HL-60/S4 treated with retinoic acid at 250 ng/mL for 4 days and 3 days (cell line): ENCODE measurements around the gene RPS10.
"Not testable (repeated sequence)": the region's sequence is repeated elsewhere in the genome, so short reads cannot be mapped to it uniquely, and the experiment has no call there.

Experiments
- in situ Hi-C: fragments of 300-500 bp; cut with MboI; formaldehyde crosslinking; loops from 2 replicates; pipeline ENCODE4 v1.7.0; 2022; ENCODE audit warnings: low sequenced_read_pairs

The RPS10 gene

GRCh38 chr6:34451192-34451591 is 25.3 kb upstream of the RPS10 start:
- in situ Hi-C loops: no loop called here

- in situ Hi-C loops: no loop called here
Observed at GRCh38 chr6:34447910-34448309, 22.0 kb upstream of the RPS10 start.

GRCh38 chr6:34447386-34447785 is 21.5 kb upstream of the RPS10 start:
- in situ Hi-C loops: no loop called here

DNA sequence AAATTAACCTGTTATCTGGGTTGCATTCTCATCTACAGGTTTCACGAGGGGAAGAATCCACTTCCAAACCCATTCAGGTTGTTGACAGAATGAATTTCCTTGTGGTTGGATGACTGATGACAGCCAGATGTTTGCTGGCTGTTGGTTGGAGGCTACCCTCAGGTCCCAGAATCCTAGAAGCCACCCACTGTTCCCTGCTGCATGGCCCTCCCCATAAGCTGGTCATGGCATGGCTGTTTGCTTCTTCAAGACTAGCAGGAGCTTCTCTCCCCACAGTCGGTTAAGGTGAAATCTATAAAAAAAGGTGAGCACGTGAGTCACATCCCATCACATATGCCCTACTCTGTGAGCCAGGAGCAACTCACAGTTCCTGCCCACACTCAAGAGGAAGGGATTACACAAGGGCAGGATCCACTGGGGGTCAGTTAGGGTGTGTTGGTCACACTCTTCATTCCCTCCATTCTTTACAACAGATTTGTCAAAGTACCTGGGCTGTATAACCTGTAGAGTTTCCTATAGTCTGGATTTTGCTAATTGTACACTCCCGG is 19.5 kb upstream of the RPS10 start:
- in situ Hi-C loops: no loop called here

GRCh38 chr6:34441526-34441925 is 15.7 kb upstream of the RPS10 start:
- in situ Hi-C loops: no loop called here

- in situ Hi-C loops: no loop called here
Observed at GRCh38 chr6:34439442-34439841, 13.6 kb upstream of the RPS10 start.

DNA sequence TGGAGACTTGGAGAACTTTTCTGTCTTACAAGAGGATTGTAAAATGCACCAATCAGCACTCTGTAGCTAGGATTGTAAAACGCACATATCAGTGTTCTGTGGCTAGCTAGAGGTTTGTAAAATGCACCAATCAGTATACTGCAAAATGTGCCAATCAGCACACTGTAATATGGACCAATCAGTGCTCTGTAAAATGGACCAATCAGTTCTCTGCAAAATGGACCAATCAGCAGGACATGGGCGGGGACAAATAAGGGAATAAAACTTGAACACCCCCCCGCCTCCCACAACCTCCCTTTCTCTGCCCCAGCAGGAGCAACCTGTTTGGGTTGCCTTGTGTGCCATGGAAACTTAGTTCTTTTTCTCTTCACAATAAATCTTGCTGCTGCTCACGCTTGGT is 12.8 kb upstream of the RPS10 start:
- in situ Hi-C loops: no loop called here

- in situ Hi-C loops: no loop called here
Observed at GRCh38 chr6:34437644-34437970, 11.7 kb upstream of the RPS10 start.

GRCh38 chr6:34436803-34437643 is 11.2 kb upstream of the RPS10 start:
- in situ Hi-C loops: no loop called here

DNA sequence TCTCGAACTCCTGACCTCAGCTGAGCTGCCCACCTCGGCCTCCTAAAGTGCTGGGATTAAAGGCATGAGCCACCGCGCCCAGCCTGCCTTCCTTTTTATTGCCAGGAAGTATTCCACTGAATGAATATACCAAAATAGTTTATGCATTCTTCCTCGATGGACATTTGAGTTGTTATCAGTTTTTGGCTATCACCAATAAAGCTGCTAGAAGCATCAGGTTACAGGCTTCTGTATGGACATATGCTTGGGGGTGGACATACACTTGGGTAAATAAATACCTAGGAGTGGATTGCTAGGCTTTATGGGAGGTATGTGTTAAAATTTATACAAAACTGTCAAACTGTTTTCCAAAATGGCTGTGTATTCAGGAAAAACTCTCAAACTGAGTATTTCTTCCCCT is 10.0 kb upstream of the RPS10 start:
- in situ Hi-C loops: no loop called here

DNA sequence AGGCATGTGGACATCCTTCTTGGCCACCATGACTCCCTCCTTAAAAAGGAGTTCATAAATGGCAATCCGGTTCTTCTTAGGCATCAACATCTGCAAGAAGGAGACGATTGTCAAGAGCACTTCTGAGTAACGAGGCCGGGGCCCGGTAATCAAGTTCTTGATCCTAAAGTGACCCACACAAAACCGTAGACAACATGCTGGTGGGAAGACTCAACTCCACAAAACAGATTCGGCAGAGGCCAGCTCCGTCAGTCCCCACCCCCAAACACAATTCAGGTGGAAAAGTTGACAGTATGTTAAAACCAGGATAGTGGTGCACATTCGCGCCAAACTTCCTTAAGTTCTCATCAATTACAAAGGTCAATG is 754 bp downstream of the RPS10 start:
- in situ Hi-C loops: no loop called here

DNA sequence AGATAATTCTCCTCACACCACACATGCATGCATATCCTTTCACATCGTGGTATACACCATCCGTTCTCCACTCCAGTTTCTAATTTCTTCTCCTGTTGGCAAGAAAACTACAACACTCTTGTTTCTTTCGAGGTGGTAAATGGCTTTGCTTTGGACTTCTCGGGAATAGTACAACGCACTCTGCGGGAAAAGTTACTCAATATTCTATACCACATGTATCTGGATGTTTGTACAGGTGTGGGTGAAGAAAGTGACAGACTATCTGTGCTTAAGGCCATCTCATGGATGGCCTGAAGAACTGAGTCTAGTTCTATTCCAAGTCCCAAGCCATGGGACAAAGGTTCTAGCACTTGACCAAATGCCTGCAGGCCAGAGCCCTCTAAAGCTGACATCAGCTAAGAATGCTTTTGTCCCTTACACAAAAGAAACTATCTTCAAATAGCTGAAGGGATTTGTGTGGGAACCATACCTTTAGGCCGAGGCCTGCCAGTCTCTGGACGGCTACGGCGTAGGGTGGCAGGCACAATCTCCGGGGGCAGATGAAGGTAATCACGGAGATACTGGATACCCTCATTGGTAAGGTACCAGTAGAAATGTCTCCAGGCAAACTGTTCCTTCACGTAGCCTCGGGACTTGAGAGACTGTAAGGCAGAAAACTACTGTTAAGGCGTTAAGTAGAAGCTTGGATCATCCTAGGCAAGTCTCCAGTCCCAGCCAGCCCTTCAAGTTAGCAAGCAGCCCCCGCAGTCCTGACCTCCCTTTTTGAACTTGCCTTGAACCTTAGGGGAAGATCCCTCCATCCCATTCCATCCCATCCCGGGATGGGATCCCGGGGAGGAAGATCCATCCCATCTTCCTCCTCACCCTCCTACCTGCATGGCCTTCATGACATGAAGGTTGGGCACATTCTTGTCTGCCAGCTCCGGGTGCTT is 1.4 kb downstream of the RPS10 start:
- in situ Hi-C loops: no loop called here

- in situ Hi-C loops: no loop called here
Observed at GRCh38 chr6:34423254-34423653, 2.6 kb downstream of the RPS10 start.

GRCh38 chr6:34418367-34418766 is 7.5 kb downstream of the RPS10 start:
- in situ Hi-C loops: loop anchor here (10.0 kb wide), 1 partner anchor 174 kb away; the partner anchor contains the start of gene SMIM29

DNA sequence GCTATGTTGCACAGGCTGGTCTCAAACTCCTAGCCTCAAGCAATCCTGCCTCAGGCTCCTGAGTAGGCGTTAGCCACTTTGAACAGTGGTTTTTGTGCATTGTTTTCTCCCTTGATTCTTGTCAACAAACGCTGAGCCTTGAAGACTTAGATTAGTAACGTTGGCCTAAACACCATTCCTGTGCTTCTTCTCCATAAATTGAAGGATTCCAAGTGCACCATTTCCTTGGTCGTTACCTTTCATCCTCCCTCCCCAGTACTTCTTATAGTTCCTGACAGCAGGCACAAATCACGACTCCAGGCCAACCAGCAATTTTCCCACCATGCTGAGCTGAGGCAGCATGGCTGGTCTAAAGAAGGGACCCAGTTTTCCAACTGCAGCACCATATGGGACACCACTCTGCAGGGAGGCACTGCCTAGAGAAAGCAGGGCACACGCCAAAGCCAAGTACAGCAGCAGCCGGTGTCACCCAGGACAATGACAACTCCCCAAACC is 8.9 kb downstream of the RPS10 start:
- in situ Hi-C loops: loop anchor here (10.0 kb wide), 1 partner anchor 172 kb away; the partner anchor contains the start of gene SMIM29

DNA sequence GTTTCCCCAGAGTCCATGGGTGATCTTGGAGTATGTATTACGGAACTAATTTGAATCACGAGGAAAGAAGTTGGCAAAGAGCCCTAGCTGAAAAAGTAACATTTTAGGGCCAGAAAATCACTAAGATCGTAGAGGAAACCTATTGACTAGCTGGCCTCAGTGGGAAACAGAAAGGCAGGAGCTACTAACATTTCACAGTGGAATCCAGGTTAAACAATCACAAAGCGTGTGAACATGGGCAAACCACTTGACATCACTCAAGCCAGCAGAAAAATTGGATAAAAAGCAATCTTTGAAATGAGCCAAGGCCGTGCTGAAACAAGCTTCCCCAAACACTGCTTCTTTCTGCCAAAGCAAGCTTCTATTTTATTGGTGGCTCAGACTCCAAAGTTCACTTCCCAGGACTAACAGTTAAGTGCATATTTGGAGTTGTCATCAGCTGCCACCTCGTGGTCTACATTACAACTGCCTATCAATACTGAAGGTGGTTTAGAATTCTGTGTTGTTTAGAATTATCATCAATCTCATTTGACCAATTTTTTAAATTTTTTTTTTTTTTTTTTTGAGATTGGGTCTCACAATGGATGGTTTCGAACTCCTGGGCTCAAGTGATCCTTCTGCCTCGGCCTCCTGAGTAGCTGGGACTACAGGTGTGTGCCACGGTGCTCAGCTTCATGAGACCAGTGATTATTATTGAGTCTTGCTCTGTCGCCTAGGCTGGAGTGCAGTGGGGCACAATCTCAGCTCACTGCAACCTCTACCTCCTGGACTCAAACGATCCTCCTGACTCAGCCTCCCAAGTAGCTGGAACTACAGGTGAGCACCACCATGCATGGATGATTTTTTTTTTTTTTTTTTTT is 10.6 kb downstream of the RPS10 start:
- in situ Hi-C loops: loop anchor here (10.0 kb wide), 1 partner anchor 170 kb away; the partner anchor contains the start of gene SMIM29

DNA sequence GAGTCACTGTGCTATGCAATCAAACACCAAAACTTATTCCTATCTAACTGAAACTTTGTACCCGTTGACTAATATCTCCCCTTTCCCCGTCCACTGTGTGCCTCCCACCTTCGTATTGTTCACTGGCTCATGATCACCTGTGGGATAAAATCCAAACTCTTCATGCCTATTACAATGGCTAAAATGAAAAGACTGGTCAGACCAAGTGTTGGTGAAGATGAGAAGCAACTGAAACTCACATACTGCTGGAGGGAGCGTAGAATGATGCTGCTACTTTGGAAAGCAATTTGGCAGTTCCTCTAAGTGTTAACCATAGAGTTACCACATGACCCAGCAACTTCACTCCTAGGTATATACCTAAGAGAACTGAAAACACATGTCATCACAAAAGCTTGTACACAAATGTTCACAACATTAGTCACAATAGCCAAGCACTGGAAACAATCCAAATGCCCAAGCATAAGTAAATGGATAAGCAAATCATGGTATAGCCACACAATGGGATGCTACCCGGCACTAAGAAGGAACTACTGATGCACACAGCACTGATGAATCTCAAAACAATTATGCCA is 13.1 kb downstream of the RPS10 start:
- in situ Hi-C loops: loop anchor here (10.0 kb wide), 1 partner anchor 168 kb away; the partner anchor contains the start of gene SMIM29

- in situ Hi-C loops: loop anchor here (10.0 kb wide), 1 partner anchor 167 kb away; the partner anchor contains the start of gene SMIM29
Observed at GRCh38 chr6:34412016-34412415, 13.9 kb downstream of the RPS10 start.

DNA sequence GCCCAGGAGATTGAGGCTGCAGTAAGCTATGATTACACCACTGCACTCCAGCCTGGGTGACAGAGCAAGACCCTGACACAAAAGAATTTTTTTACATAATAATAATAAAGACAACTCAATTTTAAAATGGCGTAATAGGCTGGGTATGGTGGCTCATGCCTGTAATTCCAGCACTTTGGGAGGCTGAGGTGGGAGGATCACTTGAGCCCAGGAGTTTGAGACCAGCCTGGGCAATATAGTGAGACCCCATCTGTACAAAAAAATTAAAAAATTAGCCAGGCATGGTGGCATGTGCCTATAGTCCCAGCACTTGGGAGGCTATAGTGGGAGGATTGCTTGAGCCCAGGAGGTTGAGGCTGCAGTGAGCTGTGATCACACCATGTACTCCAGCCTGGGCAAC is 18.0 kb downstream of the RPS10 start:
- in situ Hi-C loops: not testable (repeated sequence)

- in situ Hi-C loops: no loop called here
Observed at GRCh38 chr6:34396518-34396917, 29.4 kb downstream of the RPS10 start.
